Right atrium auricular region (tissue), 2 donors: Measurements from ENCODE around the gene LUC7L. TPM values are rescaled to one million over a fixed set of nuclear protein-coding genes. Genes with fewer than 3 reads are reported as not detected.

Experiments used
- DNase-seq: peaks from one replicate; pipeline ENCODE4 v3.0.0-alpha.2; 2019; ENCODE audit warnings: low spot score
- H3K27ac ChIP-seq, 2 donors: fragments of 200-600 bp; sonication (generic); 1 replicate in 1 of 2; 2 replicates in 1 of 2; pipeline ENCODE4 v1.5.1; 2016 to 2019
- H3K27me3 ChIP-seq, 2 donors: fragments of 200-600 bp; sonication (generic); one replicate each; pipeline versions ENCODE4 v1.5.1 to v1.6.0; 2017 to 2019
- H3K36me3 ChIP-seq: fragments of 200-600 bp; sonication (generic); one replicate; pipeline ENCODE4 v1.5.1; 2016
- H3K4me1 ChIP-seq, 2 donors: fragments of 200-600 bp; sonication (generic); one replicate each; pipeline versions ENCODE4 v1.5.1 to v1.6.0; 2017 to 2019
- H3K4me3 ChIP-seq, 2 donors: fragments of 200-600 bp; sonication (generic); 1 replicate in 1 of 2; 2 replicates in 1 of 2; pipeline ENCODE4 v1.5.1; 2017 to 2019; ENCODE audit warnings: mild to moderate bottlenecking in 1 of 2, moderate library complexity in 1 of 2
- H3K9me3 ChIP-seq, 2 donors: fragments of 200-600 bp; sonication (generic); one replicate each; pipeline ENCODE4 v1.5.1; 2019
- total RNA-seq, 2 donors: library from RNA; depleted of rRNA; stranded (reverse); fragments of >200 nt; gene quantifications; one replicate each; pipeline ENCODE4 v1.1.0, GENCODE V29; 2016
- TF ChIP-seq, protein P1 (sequence below), 2 donors: fragments of 200-600 bp; sonication (generic); IDR thresholded peaks; one replicate each; pipeline ENCODE4 v1.5.1; 2019; ENCODE audit warnings: antibody characterized with exemption in 2 of 2

Gene LUC7L
- total RNA-seq, 2 donors from 2014 or later, result 18.3 to 20.2 TPM

GRCh38 chr16:243348-243747 is 14.1 kb upstream of the LUC7L start:
- TF ChIP-seq, protein P1, sequence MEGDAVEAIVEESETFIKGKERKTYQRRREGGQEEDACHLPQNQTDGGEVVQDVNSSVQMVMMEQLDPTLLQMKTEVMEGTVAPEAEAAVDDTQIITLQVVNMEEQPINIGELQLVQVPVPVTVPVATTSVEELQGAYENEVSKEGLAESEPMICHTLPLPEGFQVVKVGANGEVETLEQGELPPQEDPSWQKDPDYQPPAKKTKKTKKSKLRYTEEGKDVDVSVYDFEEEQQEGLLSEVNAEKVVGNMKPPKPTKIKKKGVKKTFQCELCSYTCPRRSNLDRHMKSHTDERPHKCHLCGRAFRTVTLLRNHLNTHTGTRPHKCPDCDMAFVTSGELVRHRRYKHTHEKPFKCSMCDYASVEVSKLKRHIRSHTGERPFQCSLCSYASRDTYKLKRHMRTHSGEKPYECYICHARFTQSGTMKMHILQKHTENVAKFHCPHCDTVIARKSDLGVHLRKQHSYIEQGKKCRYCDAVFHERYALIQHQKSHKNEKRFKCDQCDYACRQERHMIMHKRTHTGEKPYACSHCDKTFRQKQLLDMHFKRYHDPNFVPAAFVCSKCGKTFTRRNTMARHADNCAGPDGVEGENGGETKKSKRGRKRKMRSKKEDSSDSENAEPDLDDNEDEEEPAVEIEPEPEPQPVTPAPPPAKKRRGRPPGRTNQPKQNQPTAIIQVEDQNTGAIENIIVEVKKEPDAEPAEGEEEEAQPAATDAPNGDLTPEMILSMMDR (IDR thresholded peaks at IDR 0.05), result no peak
- H3K4me3 ChIP-seq, result no peak overlapping the region

GRCh38 chr16:242281-242680 is 13.0 kb upstream of the LUC7L start:
- no peaks in the 10 kb centered on the region for H3K9me3 ChIP-seq
- H3K4me3 ChIP-seq, result no peak overlapping the region
- H3K27me3 ChIP-seq, result no peaks in the 10 kb centered on the region
- H3K36me3 ChIP-seq, result no peaks in the 10 kb centered on the region
- TF ChIP-seq, protein P1 (IDR thresholded peaks at IDR 0.05), result no peak
- peaks cover 0 to 43% of the 10 kb centered on the region in 2 donors for H3K4me1 ChIP-seq
- peak overlapping the region in 1 of 2 donors; percentile 21 for H3K27ac ChIP-seq
- no peak for DNase-seq

More at GRCh38 chr16:243348-243747, 14.1 kb upstream of the LUC7L start:
- no peak for DNase-seq
- no peaks in the 10 kb centered on the region for H3K27me3 ChIP-seq
- no peaks in the 10 kb centered on the region for H3K9me3 ChIP-seq
- no peaks in the 10 kb centered on the region for H3K36me3 ChIP-seq
- H3K27ac ChIP-seq, result peak overlapping the region; percentile 31 to 32
- H3K4me1 ChIP-seq, result peaks cover 0 to 43% of the 10 kb centered on the region in 2 donors

DNA sequence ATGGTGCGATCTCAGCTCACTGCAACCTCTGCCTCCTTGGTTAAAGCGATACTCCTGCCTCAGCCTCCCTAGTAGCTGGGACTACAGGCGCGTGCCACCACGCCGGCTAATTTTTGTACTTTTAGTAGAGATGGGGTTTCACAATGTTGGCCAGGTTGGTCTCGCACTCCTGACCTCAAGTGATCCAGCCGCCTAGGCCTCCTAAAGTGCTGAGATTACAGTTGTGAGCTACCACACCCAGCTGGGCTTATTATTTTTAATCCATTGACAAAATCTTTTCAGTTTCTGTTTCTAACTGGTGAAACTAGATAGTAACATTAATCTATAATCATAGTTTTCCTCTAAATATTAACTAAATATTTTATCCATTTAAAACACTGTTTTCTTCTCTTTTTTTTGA is 11.3 kb upstream of the LUC7L start:
- TF ChIP-seq, protein P1 (IDR thresholded peaks at IDR 0.05), result no peak
- no peak for DNase-seq
- Histone ChIP-seq H3K9me3 (no peaks in the 10 kb centered on the region), H3K27me3 (no peaks in the 10 kb centered on the region), H3K4me1 (peaks cover 0 to 51% of the 10 kb centered on the region in 2 donors), H3K36me3 (no peaks in the 10 kb centered on the region), H3K27ac (peak overlapping the region; percentile 62 to 63), H3K4me3 (no peak overlapping the region)

GRCh38 chr16:239948-240277 is 10.7 kb upstream of the LUC7L start:
- Histone ChIP-seq H3K27me3 (no peaks in the 10 kb centered on the region), H3K27ac (peak overlapping the region; percentile 62 to 63), H3K4me3 (no peak overlapping the region), H3K9me3 (no peaks in the 10 kb centered on the region), H3K4me1 (peaks cover 0 to 53% of the 10 kb centered on the region in 2 donors), H3K36me3 (no peaks in the 10 kb centered on the region)
- DNase-seq, result no peak
- TF ChIP-seq, protein P1 (IDR thresholded peaks at IDR 0.05), result no peak

GRCh38 chr16:234468-235305 is 5.4 kb upstream of the LUC7L start, which contains the start of gene FAM234A:
Gene FAM234A (plus strand): TSS chr16:234821. CDS start chr16:254414, 19,593 bp downstream.
- Histone ChIP-seq H3K4me1 (peaks cover 0 to 19% of the 10 kb centered on the region in 2 donors), H3K27me3 (no peaks in the 10 kb centered on the region), H3K4me3 (peak within 1 kb of the TSS; percentile 87), H3K27ac (peak within 1 kb of the TSS; percentile 98 to 99), H3K36me3 (no peaks in the 10 kb centered on the region), H3K9me3 (no peaks in the 10 kb centered on the region)
- TF ChIP-seq, protein P1 (IDR thresholded peaks at IDR 0.05), result peak in 1 of 2 donors; percentile 50
- peak; percentile 95 for DNase-seq
